ENCODE results near the gene CCL7.

The CCL7 gene

DNA sequence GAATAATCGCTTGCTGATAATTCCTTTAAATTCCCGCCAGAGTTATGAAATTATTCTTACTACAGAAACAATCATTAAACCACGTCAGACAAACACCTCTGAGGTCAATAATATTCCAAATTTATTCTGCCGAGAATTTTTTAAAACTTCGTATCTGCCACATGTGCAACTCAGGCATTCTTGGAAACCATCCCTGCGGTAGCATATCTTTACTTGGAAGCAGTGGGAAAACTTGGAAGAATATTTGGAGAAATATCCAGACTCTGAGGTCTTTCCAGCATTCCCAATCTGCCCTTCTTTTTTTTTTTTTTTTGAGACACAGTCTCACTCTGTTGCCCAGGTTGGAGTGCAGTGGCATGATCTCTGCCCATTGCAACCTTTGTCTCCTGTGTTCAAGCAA lies 13.6 kb downstream of the CCL7 start:
- in situ Hi-C loops (cut with HindIII; ENCODE audit: low sequenced_read_pairs), result no loop called here

DNA sequence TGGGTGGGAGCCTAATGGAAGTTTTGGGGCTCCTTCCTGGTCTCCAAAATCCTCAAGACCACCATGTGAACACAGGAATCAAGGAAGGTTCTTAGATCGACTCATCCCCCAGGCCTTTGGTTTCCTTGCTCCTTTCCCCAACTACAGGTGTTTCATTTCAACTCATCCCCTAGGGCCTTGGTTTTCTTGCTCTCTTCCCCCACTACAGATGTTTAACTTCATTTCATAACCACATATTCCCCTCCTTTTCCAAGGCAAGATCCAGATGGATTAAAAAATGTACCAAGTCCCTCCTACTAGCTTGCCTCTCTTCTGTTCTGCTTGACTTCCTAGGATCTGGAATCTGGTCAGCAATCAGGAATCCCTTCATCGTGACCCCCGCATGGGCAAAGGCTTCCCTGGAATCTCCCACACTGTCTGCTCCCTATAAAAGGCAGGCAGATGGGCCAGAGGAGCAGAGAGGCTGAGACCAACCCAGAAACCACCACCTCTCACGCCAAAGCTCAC lies 15.3 kb downstream of the CCL7 start, which contains the start of gene CCL11:
Gene CCL11, plus strand, starts transcription at position 457 of the 507 bp plus-strand sequence. CDS start 67 bp downstream, outside the sequence.
- in situ Hi-C loops (cut with HindIII; ENCODE audit: low sequenced_read_pairs), result no loop called here

DNA sequence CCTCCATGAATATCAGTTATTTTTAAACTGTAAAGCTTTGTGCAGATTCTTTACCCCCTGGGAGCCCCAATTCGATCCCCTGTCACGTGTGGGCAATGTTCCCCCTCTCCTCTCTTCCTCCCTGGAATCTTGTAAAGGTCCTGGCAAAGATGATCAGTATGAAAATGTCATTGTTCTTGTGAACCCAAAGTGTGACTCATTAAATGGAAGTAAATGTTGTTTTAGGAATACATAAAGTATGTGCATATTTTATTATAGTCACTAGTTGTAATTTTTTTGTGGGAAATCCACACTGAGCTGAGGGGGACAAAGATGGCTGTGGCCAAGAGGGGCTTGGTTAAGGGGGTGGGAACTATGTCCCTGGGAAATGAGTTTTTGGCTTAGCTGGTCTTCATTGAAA lies 17.9 kb downstream of the CCL7 start:
- in situ Hi-C loops (cut with HindIII; ENCODE audit: low sequenced_read_pairs), result no loop called here

DNA sequence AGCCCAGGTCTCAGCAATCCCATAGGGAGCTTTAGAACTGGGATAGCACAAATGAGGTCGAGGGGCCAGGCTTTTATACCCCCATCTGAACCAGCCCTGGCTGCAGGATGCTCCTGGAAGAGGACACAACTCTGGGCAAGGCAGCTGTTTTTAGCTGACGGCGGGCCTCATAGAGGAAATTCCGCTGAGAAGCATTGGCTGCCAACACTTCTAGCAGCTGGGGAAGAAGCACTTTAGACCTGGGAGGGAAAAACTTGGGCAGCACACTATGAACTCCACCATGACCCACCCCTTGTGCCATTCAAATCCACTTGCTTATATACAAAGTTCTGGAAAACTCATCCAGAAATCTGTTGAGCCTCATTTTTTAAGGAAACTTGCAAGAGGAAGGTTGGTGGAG lies 20.6 kb downstream of the CCL7 start:
- in situ Hi-C loops (cut with HindIII; ENCODE audit: low sequenced_read_pairs), result no loop called here

DNA sequence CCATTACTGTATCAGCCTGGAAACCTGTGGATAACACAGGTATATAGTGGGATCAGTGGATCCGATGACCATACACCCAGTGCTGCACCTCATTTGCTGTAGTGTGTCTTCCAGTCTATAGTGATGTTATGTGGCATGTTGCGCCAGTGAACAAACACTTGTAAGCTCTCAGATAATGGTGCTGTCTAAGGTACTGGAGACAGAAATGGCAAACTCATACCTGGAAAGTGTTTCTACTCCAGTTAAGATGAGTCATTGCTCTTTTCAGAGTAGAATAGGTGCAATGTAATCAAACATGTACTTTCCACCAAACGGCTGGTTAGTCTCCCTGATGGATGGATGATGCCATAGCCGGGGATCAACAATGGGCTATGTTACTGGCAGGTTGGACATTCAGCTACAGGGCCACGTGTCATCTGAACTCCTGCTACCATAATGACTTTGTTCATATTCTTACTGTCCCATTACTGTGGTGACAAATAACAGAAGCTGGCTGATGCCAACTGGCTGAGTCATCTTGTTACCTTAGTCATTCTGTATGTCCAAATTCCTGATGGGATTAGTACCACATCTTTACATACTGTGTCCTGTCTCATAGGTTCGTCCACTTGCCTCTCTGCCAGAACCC lies 21.8 kb downstream of the CCL7 start:
- in situ Hi-C loops (cut with HindIII; ENCODE audit: low sequenced_read_pairs), result no loop called here

DNA sequence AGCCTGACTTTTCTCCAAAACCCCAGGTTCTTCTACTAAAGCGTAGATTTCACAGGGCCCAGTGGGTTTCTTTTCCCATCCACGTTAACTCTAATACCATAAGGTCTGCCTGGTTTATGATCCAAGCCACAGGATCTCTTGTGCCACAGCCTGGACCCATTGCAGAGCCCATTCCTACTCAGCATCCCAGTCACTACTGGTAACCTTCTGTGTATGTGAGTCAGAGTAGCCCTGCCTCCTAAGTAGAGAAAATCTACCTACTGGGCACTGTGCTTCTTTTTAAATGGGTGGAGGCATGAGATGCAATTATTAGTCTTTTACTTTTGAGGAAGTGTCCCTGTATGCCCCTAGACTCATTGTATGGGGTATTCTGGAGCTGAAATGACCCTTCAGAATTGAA lies 29.0 kb downstream of the CCL7 start:
- in situ Hi-C loops (cut with HindIII; ENCODE audit: low sequenced_read_pairs), result no loop called here

DNA sequence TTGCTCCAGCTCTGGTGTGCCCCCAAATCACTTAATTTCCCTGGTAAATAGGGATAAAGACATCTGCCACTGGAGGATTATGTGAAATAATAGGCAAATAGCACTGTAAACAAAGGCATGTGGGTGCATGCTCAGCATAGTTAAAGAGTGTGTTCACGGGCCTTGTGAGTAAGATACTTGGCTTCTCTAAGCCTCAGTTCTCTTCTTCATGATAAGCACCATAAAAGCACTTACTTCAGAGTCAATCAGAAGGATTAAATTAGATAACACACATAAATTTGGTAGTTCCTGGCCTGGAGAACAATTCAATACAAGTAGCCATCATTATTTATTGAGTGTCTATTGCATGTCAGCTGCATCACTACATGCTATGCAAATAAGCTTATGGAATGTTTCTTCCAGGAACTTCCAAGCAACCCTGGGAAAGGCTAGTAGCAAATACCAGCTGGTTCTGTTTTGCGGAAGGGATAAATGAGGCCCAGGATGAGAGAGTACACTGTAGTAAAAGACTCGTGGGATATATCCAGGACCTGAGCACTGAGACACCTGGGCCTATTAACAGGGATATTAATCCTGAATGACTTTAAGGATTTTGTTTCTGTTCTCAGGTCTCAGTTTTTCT lies 30.0 kb downstream of the CCL7 start:
- in situ Hi-C loops (cut with HindIII; ENCODE audit: low sequenced_read_pairs), result no loop called here

DNA sequence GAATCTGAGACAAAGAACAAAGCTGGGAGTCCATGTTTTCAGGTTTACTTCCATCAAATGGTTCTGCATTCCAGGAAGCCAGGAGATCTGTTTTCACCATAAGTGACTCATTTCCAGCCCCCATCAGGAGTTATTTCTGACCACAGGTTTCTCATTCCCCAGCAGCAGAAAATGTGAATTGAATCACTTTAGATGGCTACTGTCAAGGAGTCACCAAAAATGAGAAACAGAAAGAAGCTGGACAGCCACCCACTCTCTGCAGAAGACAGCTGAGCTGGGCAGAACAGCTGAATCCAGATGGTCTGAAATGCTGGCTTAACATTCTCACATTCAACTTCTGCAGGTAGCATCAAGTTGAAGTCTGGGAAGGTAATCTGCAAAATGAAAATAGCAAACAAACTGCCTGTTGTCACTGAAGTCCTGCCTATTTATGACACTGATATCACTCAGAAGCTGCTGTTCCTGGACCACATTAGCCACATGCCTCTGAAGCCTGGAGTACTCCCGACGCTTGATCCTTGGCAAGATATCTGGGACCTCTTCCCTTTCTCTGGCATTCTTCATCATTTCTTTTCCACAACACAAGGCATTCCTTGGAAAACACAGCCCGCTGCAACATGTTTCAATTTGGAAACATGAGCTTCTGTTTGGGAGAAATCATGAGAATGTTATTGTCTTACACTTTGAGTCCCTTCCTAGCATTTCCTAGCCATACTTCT lies 30.8 kb downstream of the CCL7 start:
- in situ Hi-C loops (cut with HindIII; ENCODE audit: low sequenced_read_pairs), result no loop called here

DNA sequence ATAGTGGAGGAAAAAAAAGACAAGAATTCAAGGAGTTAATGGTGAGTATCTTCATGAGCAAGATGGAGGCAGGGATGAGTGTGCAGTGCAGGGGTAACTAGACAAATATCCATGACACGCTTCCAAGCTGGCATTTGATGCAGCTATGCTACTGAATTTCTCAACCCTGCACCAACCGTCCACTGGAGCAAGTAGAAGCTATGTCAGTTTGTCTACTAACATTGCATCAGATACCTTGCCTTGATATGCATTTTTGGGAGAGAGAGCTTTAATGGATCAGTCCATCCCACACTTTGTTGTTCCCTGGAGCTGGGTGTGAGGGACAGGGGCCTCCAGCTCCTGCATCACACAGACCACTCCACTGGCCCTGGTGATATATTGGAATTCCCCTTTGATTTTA lies 32.0 kb downstream of the CCL7 start:
- in situ Hi-C loops (cut with HindIII; ENCODE audit: low sequenced_read_pairs), result no loop called here

DNA sequence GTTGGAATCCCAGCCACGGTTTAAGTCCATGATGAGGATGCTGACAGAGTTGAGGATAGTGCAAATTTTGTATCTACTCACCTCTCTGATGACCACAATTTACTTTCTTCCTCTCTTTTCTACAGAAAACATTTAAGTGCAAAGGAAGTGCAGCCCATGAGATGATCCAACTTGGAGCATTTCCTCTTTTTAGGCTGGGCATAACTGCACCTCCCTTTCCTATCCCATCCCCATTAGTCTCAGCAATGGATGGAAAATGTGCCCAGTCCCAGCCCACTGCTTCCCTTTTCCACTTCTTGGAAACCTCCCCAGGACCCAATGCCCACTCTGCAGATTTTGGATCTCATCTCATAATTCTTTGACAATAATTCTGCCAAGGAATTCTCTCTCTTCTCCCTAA lies 32.6 kb downstream of the CCL7 start:
- in situ Hi-C loops (cut with HindIII; ENCODE audit: low sequenced_read_pairs), result no loop called here

DNA sequence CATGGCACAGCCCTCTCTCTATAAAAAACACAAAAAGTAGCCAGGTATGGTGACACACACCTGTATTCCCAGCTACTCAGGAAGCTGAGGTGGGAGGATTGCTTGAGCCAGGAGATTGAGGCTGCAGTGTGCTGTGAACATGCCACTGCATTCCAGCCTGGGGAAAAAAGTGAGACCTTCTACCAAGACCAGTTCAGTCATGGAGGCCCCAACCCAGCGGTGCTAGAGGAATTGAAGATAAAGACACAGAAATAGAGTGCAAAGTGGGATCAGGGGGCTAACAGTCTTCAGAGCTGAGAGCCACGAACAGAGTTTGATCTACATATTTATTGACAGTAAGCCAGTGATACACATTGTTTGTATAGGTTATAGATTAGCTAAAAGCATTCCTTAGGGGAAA lies 33.6 kb downstream of the CCL7 start:
- in situ Hi-C loops (cut with HindIII; ENCODE audit: low sequenced_read_pairs), result no loop called here

DNA sequence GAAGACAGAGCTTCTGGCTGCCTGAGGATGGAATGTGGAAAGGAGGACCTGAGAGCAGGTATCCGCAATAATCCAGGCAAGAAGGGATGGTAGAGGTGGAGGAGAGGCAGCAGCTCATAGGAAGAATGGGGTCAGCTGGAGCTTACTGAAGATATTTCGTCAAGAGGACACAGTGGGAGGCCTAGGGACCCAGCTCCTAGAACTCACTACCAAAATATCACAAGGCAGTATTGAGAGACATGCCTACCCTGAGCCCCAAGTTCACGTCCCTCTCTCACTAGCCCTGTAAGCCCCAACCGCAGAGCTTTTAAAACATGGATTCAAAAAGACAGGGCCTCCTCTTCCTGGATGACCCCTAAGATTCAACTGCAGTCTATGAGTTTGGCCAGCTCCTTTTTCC lies 35.0 kb downstream of the CCL7 start:
- in situ Hi-C loops (cut with HindIII; ENCODE audit: low sequenced_read_pairs), result no loop called here

DNA sequence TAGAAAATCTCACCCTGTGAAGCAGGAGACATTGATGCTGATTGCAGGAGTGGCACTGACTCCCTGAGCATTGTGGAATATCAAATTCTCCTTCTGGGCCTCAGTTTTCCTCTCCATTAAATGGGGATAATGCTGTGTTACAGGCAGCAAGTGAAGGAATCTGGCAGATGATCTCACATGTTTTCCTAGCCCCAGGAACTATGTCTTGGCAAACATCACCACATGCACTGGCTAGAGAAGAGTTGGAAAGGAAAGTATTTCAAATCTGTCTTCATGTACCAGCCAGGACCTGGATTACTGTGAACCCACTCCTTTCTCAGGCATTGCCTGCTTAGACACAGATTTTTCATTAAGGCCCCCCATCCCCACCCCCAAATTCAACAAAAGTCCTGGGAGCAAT lies 35.6 kb downstream of the CCL7 start:
- in situ Hi-C loops (cut with HindIII; ENCODE audit: low sequenced_read_pairs), result no loop called here

DNA sequence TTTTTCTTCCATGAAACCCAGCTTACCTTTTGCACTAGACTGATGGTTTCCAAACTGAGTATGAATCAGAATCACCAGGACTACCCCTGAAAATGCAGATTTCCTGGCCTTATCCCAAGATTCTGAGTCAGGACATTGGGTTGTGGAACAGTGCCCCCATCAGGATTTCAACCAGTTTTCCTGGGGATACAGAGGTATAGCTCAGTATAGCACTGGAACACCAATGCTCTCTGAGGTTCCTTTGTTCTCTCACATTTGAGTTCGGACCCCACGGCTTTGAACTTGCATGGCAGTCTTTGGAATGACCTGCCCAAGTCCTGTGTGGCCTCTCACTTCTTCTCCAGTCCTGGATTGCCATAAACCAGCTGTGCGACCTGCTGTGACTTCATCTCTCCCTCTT lies 36.4 kb downstream of the CCL7 start:
- in situ Hi-C loops (cut with HindIII; ENCODE audit: low sequenced_read_pairs), result no loop called here

DNA sequence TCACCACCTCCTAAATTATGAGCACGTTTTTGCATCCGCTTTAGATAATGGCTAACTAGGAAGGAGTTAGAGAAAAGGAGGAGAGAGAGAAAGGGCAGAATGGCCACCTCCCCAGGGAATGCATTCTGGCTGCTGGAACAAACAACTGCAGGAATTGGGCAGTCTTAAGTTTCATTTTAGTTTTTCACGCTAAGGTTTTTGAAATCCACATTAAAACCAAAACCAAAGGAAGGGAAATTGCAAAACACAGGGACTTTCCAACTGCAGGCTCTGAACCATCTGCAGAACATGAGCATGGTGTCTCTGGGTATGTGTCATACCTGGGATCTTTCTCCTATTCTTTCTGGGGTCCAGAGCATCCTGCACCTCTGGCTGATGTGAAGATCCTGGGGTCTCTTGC lies 37.1 kb downstream of the CCL7 start:
- in situ Hi-C loops (cut with HindIII; ENCODE audit: low sequenced_read_pairs), result no loop called here

DNA sequence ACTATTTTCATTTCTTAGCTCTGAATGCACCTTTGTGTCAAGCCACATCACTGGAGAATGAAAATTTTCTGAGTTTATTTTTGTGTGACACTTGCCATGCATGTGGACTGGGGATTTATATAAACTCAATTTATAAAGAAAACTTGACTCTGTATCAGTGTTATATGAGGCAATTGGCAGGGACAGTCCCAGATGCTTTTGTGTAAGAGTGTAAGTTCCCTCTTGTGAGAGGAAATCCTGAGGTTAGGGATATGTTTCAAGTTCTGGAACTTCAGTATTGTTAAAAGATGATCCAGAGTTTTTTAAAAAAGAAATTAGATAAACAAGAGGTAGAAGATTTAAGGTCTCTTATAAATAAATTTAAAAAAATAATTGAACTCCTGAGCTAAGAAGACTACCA lies 38.4 kb downstream of the CCL7 start:
- in situ Hi-C loops (cut with HindIII; ENCODE audit: low sequenced_read_pairs), result no loop called here

DNA sequence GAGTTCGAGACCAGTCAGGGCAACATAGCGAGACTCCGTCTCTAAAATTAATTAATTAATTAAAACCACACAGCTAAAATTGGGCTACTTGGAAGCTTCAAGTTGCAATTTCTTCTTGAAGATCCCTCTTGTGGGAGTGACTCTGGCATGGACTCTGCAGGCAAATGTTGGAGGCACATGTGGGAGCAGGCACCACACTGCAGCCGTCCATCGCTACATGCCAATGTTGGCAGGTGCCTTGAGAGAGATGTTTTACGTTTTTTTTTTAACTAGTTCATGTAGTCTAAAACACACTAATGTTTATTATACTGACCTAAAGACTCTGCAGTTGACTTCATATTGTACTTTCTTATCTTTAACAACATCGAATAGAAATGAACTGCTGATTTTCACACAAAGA lies 41.3 kb downstream of the CCL7 start:
- in situ Hi-C loops (cut with HindIII; ENCODE audit: low sequenced_read_pairs), result no loop called here

DNA sequence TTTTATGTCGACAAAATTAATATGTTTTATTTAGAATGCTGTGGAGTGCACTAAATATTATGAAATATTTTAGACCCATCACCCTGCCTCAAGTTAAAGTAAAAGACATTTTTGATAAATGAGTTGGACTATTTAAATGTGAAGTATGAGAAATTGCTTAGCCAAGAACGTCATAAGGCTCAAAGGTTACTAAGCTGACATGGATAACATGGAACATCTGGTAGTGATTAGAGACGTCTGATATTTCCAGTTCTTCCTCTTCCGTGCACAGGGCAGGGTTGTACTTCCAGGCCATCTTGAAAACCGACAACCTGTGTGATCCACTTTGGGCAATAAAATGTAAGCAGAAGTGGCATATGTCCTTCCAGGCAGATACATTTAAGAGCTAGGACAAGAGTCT lies 42.1 kb downstream of the CCL7 start:
- in situ Hi-C loops (cut with HindIII; ENCODE audit: low sequenced_read_pairs), result no loop called here

DNA sequence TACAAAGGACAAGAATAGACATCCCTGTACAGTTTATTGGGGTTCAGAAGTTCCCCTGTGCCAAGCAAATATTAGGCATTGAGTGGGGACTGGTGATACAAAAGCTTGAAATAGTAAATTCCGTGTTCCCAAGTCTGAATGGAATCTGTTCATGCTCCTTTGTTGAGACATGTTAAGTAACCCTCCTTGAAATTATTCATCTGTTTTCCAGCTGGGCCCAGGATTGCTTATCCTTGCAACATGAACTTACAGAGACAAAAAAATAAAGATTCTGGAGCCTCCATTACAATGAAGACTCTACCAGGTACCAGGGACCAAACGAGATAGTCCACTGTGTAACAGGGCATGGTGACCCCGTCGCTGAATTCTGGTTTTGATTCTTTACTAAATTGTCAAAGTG lies 43.1 kb downstream of the CCL7 start:
- in situ Hi-C loops (cut with HindIII; ENCODE audit: low sequenced_read_pairs), result no loop called here

DNA sequence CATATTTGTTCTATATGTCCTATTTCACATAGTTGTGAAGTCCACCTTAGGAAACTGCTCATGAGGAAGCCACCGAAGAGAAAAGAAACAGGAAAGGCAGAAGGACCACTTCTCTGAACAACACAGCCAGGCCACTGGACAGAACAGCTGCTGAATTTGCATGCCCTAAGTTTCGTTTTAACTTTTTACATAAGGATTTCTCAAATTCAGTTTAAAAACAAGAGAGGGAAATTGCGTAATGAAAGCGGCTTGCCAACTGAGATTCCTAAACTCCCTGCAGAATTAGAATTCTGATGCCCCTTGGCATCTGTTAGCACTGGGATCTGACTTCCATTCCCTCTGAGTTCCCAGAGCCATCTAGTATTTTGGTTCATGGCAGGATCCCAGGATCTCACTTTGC lies 44.3 kb downstream of the CCL7 start:
- in situ Hi-C loops (cut with HindIII; ENCODE audit: low sequenced_read_pairs), result no loop called here

DNA sequence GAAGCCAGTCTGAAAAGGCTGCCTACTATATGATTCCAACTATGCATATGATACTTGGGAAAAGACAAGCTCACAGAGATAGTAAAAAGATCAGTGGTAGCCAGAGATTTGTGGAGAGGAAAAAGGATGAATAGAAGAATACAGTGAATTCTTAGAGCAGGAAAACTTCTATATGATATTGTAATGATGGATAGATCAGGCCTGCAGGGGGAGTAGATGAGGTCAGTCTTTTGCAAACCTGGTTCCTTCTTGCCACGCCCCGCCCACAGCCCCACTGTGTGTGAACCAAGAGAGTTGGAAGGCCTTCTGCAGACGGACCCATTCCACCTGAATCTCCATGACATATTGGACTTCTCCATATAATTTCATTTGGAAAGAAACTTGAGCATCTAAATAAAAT lies 48.5 kb downstream of the CCL7 start:
- in situ Hi-C loops (cut with HindIII; ENCODE audit: low sequenced_read_pairs), result no loop called here

DNA sequence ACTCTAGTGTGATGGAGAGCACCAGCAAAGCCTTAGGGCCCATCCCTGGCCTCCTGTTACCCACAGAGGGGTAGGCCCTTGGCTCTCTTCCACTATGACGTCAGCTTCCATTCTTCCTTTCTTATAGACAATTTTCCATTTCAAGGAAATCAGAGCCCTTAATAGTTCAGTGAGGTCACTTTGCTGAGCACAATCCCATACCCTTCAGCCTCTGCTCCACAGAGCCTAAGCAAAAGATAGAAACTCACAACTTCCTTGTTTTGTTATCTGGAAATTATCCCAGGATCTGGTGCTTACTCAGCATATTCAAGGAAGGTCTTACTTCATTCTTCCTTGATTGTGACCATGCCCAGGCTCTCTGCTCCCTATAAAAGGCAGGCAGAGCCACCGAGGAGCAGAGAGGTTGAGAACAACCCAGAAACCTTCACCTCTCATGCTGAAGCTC lies 49.0 kb downstream of the CCL7 start, which contains the start of gene CCL8:
Gene CCL8, plus strand, starts transcription at position 397 of the 445 bp plus-strand sequence. CDS start 67 bp downstream, outside the sequence.
- in situ Hi-C loops (cut with HindIII; ENCODE audit: low sequenced_read_pairs), result no loop called here
